H1 (cell line): ENCODE results near the gene PLEKHM1. TPM values are rescaled to one million over a fixed set of nuclear protein-coding genes. Genes with fewer than 3 reads are reported as not detected.
A peak's percentile ranks its signal among the peaks of the same experiment; 100 is the strongest.

Source experiments
- CREB1 ChIP-seq: IDR thresholded peaks from 2 replicates; pipeline ENCODE4 v1.6.1; 2012; ENCODE audit warnings: inconsistent platforms
- EGR1 ChIP-seq: IDR thresholded peaks from 2 replicates; pipeline ENCODE4 v1.6.1; 2011; ENCODE audit warnings: low read depth, low read length, borderline replicate concordance
- GABPA ChIP-seq: IDR thresholded peaks from 2 replicates; pipeline ENCODE4 v1.6.1; 2011; ENCODE audit warnings: mild to moderate bottlenecking, low read length, moderate library complexity, borderline replicate concordance; ENCODE audit not compliant: insufficient read depth
- GTF2F1 ChIP-seq: IDR thresholded peaks from 2 replicates; pipeline ENCODE4 v1.6.1; 2012; ENCODE audit warnings: low read depth, low read length, improper control_type of control experiment, borderline replicate concordance
- HDAC2 ChIP-seq, 2 experiments: fragments of 300-600 bp in 1 of 2; sonication (generic) in 1 of 2; IDR thresholded peaks; 2 replicates each; pipeline ENCODE4 v1.6.1; 2011 to 2012; ENCODE audit warnings: low read depth in 2 of 2, low read length in 2 of 2, mild to moderate bottlenecking in 2 of 2, moderate library complexity in 2 of 2, borderline replicate concordance in 1 of 2, inconsistent platforms in 1 of 2
- JUND ChIP-seq: IDR thresholded peaks from 2 replicates; pipeline ENCODE4 v1.6.1; 2011; ENCODE audit warnings: mild to moderate bottlenecking, improper control_type of control experiment, low read length
- KDM1A ChIP-seq: fragments of 200-600, 300-600 bp; sonication (generic); IDR thresholded peaks from 2 replicates; pipeline ENCODE4 v1.7.1; 2016; ENCODE audit warnings: mild to moderate bottlenecking, low read length, borderline replicate concordance
- MAFK ChIP-seq: IDR thresholded peaks from 2 replicates; pipeline ENCODE4 v1.6.1; 2012; ENCODE audit warnings: low read depth, mild to moderate bottlenecking, improper control_type of control experiment, low read length
- NRF1 ChIP-seq: IDR thresholded peaks from 2 replicates; pipeline ENCODE4 v1.6.1; 2011; ENCODE audit warnings: mild to moderate bottlenecking, low read depth, low read length, improper control_type of control experiment
- PHF8 ChIP-seq: fragments of 200-600 bp; sonication (generic); conservative IDR thresholded peaks from 2 replicates; pipeline ENCODE4 v1.7.1; 2012; ENCODE audit warnings: low read depth, mild to moderate bottlenecking, inconsistent platforms, low read length, moderate library complexity
- POLR2A ChIP-seq, 2 experiments: IDR thresholded peaks; 1 replicate in 1 of 2; 2 replicates in 1 of 2; pipeline ENCODE4 v1.6.1; 2011; ENCODE audit warnings: low read depth in 2 of 2, low read length in 2 of 2, mild to moderate bottlenecking in 2 of 2; ENCODE audit errors: control extremely low read depth in 1 of 2
- SIN3A ChIP-seq, 2 experiments: IDR thresholded peaks in 1 of 2; conservative IDR thresholded peaks in 1 of 2; 2 replicates each; pipeline ENCODE4 v1.6.1; 2011 to 2012; ENCODE audit warnings: low read length in 2 of 2, improper control_type of control experiment in 1 of 2, low read depth in 1 of 2, mild to moderate bottlenecking in 1 of 2
- TAF1 ChIP-seq: IDR thresholded peaks from 2 replicates; pipeline ENCODE4 v1.6.1; 2011; ENCODE audit warnings: mild to moderate bottlenecking, low read depth, low read length
- TBP ChIP-seq: IDR thresholded peaks from 2 replicates; pipeline ENCODE4 v1.6.1; 2011; ENCODE audit warnings: low read depth, low read length, improper control_type of control experiment
- TCF12 ChIP-seq: IDR thresholded peaks from 2 replicates; pipeline ENCODE4 v1.6.1; 2011; ENCODE audit warnings: low read depth, mild to moderate bottlenecking, low read length
- TEAD4 ChIP-seq: IDR thresholded peaks from 2 replicates; pipeline ENCODE4 v1.6.1; 2012; ENCODE audit warnings: low read depth, low read length, inconsistent platforms, mixed read lengths
- polyA plus RNA-seq, 7 experiments: library from polyadenylated mRNA; depleted of rRNA in 3 of 7; stranded (reverse) in 5 of 7; unstranded in 2 of 7; fragments of >200 nt in 5 of 7; fragments of 200-250 nt in 2 of 7; gene quantifications; 1 replicate in 5 of 7; 2 replicates in 1 of 7; 4 replicates in 1 of 7; pipeline versions ENCODE4 v1.2.1 to v1.2.3, GENCODE V29; 2011 to 2013; ENCODE audit warnings: missing spikeins in 2 of 7, mixed read lengths in 2 of 7
- total RNA-seq: library from RNA; stranded (reverse); fragmentation: NEBNext Ultra II Directional; extraction: Animal tissue kit (Norgen Biotek cat#: 25700); gene quantifications from 2 replicates; pipeline ENCODE4 v1.2.1, GENCODE V29; 2021
- TF ChIP-seq, protein P1 (sequence below): IDR thresholded peaks from 2 replicates; pipeline ENCODE4 v1.6.1; 2012; ENCODE audit warnings: inconsistent platforms

The PLEKHM1 gene
- total and polyA plus RNA-seq, 2 of the 8 experiments (the other 6 are each of a cell fraction or from before 2014, with no cell fraction given), result 7.6 to 17.9 TPM

GRCh38 chr17:45425125-45425983 is 65.2 kb downstream of the PLEKHM1 start (continued):
- TF ChIP-seq EGR1 (no peak), JUND (0 out of 2 replicates have a peak, but pooled peaks have one; percentile 23), TCF12 (no peak), GABPA (peak; percentile 21; the same call in 1 of the 2 replicates), GTF2F1 (no peak), TEAD4 (no peak), SIN3A (conservative IDR thresholded peaks at IDR 0.05 in 1 of 2, IDR thresholded peaks at IDR 0.05 in 1 of 2; ENCODE audit: low read depth in 1 of 2, low read length in 2 of 2) (0 out of 4 replicates have a peak, but pooled peaks of 1 of the 2 experiments have one; percentile 35), POLR2A (IDR thresholded peaks at IDR 0.05; ENCODE audit: control extremely low read depth in 1 of 2, low read depth in 2 of 2, low read length in 2 of 2) (peak in 1 of 2 experiments; percentile 75; a peak in 2 of 3 replicates), TBP (peak; percentile 77), TAF1 (peak; percentile 48; the same call in 1 of the 2 replicates), MAFK (no peak), PHF8 (0 out of 2 replicates have a peak, but pooled peaks have one; percentile 15), NRF1 (no peak), HDAC2 (IDR thresholded peaks at IDR 0.05; ENCODE audit: borderline replicate concordance in 1 of 2, low read depth in 2 of 2, low read length in 2 of 2) (0 out of 4 replicates have a peak, but pooled peaks of 1 of the 2 experiments have one; percentile 22), CREB1 (peak; percentile 12; the same call in 1 of the 2 replicates), KDM1A (no peak)
- TF ChIP-seq, protein P1, sequence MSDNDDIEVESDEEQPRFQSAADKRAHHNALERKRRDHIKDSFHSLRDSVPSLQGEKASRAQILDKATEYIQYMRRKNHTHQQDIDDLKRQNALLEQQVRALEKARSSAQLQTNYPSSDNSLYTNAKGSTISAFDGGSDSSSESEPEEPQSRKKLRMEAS, result no peak
